Cardiac muscle cell (in vitro differentiated cells and primary cell): ENCODE measurements around the gene LIMCH1. TPM values are rescaled to one million over a fixed set of nuclear protein-coding genes. Genes with fewer than 3 reads are reported as not detected.

ENCODE experiments used
- DNase-seq, 2 donors: peaks; one replicate each; pipeline versions ENCODE4 v3.0.0 to v3.0.0-alpha.2; 2010 to 2017; ENCODE audit warnings: low read depth in 1 of 2, low spot score in 1 of 2
- H3K27ac ChIP-seq: fragments of 200-600 bp; sonication (generic); 2 replicates; pipeline ENCODE4 v1.5.1; 2016
- H3K27me3 ChIP-seq: fragments of 200-600 bp; sonication (generic); 2 replicates; pipeline ENCODE4 v1.6.0; 2016; ENCODE audit warnings: control low read depth
- H3K36me3 ChIP-seq: fragments of 200-600 bp; sonication (generic); 2 replicates; pipeline ENCODE4 v1.5.1; 2016; ENCODE audit warnings: control low read depth
- H3K4me1 ChIP-seq: fragments of 200-600 bp; sonication (generic); 2 replicates; pipeline ENCODE4 v1.8.1; 2017; ENCODE audit warnings: low read depth, mild to moderate bottlenecking, mixed run types
- H3K4me3 ChIP-seq: fragments of 200-600 bp; sonication (generic); 2 replicates; pipeline ENCODE4 v1.5.1; 2016; ENCODE audit warnings: mild to moderate bottlenecking
- H3K9me3 ChIP-seq: fragments of 200-600 bp; sonication (generic); 2 replicates; pipeline ENCODE4 v1.5.1; 2017; ENCODE audit warnings: low read depth, mild to moderate bottlenecking, control low read depth
- CTCF ChIP-seq: IDR thresholded peaks from 2 replicates; pipeline ENCODE4 v1.5.1; 2012; ENCODE audit warnings: low read depth, mild to moderate bottlenecking, low read length
- polyA plus RNA-seq: library from polyadenylated mRNA; unstranded; fragments of >200 nt; fragmentation: Nextera tagmentation; extraction: Ambion mirVana; gene quantifications from 2 replicates; pipeline ENCODE4 v1.2.1, GENCODE V29; 2016
- total RNA-seq: library from RNA; depleted of rRNA; stranded (reverse); fragments of >200 nt; gene quantifications from 2 replicates; pipeline ENCODE4 v1.2.3, GENCODE V29; 2016

LIMCH1 gene
- total and polyA plus RNA-seq, 2 experiments from 2014 or later, result 2.8 to 4.5 TPM

DNA sequence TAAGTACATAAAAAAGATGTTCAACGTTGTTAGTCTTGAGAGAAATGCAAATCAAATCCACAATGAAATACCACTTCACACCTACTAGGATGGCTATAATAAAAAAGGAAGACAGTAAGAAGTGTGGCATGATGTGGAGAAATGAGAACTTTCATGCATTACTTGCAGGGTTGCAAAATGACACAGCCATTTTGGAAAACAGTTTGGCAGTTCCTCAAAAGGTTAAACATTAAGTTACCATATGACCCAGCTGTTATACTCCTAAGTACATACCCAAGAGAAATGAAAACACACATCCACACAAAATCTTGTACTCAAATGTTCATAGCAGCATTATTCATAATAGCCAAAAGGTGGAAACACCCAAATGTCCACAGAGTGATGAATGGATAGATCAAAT lies 25.8 kb upstream of the LIMCH1 start:
- Histone ChIP-seq H3K4me1 (no peaks in the 10 kb centered on the region), H3K4me3 (no peak overlapping the region), H3K27ac (no peak overlapping the region), H3K27me3 (peaks cover 26% of the 10 kb centered on the region), H3K9me3 (no peaks in the 10 kb centered on the region), H3K36me3 (no peaks in the 10 kb centered on the region)
- TF ChIP-seq CTCF, result no peak
- no peak for DNase-seq

GRCh38 chr4:41512596-41512995 lies 25.4 kb upstream of the LIMCH1 start:
- no peak for DNase-seq
- H3K27ac ChIP-seq, result no peak overlapping the region
- no peaks in the 10 kb centered on the region for H3K9me3 ChIP-seq
- peaks cover 26% of the 10 kb centered on the region for H3K27me3 ChIP-seq
- no peak for TF ChIP-seq CTCF
- no peak overlapping the region for H3K4me3 ChIP-seq
- no peaks in the 10 kb centered on the region for H3K4me1 ChIP-seq
- H3K36me3 ChIP-seq, result no peaks in the 10 kb centered on the region

DNA sequence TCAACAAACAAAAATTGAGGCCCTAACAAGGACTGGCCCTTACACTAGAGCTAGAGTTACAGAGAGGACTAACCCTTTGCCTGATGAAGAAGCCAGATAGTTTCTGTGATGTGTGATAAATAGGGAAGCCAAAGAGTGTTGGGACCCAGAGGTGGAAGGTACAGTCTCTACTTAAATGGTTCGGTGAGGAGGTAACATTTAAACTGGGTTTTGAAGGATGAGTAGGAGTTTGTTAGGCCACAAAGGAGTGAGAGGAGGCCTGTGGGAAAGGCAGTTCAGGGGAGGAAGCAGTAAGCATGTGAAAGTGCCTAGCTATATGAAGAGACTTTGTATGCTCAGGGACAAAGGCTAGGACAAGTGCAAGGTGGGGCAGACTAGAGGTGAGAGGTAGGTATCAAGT lies 23.8 kb upstream of the LIMCH1 start:
- H3K27me3 ChIP-seq, result peaks cover 26% of the 10 kb centered on the region
- no peak for TF ChIP-seq CTCF
- no peak overlapping the region for H3K27ac ChIP-seq
- DNase-seq, result no peak
- H3K4me1 ChIP-seq, result no peaks in the 10 kb centered on the region
- no peaks in the 10 kb centered on the region for H3K9me3 ChIP-seq
- H3K36me3 ChIP-seq, result no peaks in the 10 kb centered on the region
- no peak overlapping the region for H3K4me3 ChIP-seq

GRCh38 chr4:41514766-41515481 lies 23.0 kb upstream of the LIMCH1 start:
- Histone ChIP-seq H3K27ac (no peak overlapping the region), H3K27me3 (peaks cover 26% of the 10 kb centered on the region), H3K4me3 (no peak overlapping the region), H3K36me3 (no peaks in the 10 kb centered on the region), H3K4me1 (no peaks in the 10 kb centered on the region), H3K9me3 (no peaks in the 10 kb centered on the region)
- TF ChIP-seq CTCF, result no peak
- no peak for DNase-seq

DNA sequence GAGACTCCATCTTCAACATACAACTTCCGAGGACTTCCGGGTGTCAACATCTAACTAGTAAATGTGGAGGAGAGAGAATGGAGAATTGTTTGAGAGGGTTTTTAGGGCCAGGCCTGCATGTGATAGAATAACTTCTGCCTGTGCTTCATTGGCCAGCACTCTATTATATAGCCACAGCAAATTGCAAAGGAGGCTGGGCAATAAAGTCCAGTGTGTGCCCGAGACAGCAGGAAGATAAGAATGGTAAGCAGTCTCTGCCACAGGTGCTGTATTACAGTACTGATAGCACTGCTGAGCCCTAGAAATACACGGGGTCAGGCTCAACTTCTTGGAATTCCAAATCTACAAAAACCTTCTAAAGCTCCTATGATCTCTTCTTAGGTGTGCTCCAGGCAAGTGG lies 20.8 kb upstream of the LIMCH1 start:
- H3K9me3 ChIP-seq, result no peaks in the 10 kb centered on the region
- H3K36me3 ChIP-seq, result no peaks in the 10 kb centered on the region
- no peak for TF ChIP-seq CTCF
- no peaks in the 10 kb centered on the region for H3K4me1 ChIP-seq
- H3K27ac ChIP-seq, result no peak overlapping the region
- no peak overlapping the region for H3K4me3 ChIP-seq
- H3K27me3 ChIP-seq, result peaks cover 26% of the 10 kb centered on the region
- no peak for DNase-seq
